Activated gamma-delta T cell (primary cell): ENCODE data around the gene PCNX2.

Experiments
- DNase-seq: peaks from one replicate; lab custom pipeline; 2025; lab: John Stamatoyannopoulos, UW

The PCNX2 gene

GRCh38 chr1:233315718-233316301 lies 20.3 kb upstream of the PCNX2 start:
- DNase-seq: no peak

DNA sequence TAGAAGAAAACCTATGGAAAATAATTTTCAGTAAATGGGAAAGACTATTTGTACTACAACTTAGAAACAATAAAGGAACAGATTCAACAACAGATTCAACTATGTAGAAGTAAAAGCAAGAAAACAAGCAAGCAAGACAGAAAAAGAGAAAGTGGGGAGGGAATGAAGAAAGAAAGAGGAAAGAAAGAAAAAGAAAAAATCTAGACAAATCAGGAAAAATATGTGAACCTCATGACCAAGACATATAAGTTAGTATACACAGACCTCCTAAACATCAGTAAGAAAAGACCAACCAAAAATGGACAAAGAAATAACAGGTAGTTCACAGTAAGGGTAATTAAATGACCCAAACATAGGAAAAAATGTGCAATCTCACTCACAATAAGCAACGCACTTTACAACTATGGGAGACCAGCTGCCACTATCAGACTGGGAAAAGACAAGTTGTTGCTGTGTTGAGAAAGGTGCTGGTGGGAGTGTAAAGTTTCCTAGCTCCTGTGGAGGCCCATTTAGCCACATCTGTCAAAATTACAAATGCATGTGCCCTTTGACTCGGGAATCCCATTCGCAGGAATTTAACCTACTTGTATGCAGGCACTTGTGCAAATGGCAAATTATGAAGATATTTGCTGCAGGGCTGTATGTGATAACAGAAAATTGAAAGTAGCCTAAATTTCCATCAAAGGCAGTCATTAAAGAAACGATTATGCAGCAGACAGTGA lies 18.1 kb upstream of the PCNX2 start:
- no peak for DNase-seq

- no peak for DNase-seq
Measured at GRCh38 chr1:233304489-233305102, 9.1 kb upstream of the PCNX2 start.

DNA sequence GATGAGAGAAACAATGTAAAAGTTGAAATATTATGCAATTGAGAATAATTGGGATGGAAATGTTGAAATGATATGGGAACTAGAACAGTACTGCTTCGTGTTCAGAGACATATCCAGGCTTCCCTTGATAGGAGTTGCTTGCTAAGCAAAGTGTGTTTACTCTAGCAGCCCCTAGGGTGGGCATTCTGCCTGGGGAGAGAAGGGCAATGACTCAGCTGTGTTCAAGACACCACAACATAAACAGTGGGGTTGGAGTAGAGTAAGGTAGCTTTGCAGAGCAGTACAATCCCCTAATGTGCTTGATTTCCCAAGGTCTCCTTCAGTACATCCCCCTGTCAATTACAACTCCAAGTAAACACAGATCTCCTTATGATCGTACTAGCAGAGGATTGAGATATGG lies 4.8 kb upstream of the PCNX2 start:
- no peak for DNase-seq

DNA sequence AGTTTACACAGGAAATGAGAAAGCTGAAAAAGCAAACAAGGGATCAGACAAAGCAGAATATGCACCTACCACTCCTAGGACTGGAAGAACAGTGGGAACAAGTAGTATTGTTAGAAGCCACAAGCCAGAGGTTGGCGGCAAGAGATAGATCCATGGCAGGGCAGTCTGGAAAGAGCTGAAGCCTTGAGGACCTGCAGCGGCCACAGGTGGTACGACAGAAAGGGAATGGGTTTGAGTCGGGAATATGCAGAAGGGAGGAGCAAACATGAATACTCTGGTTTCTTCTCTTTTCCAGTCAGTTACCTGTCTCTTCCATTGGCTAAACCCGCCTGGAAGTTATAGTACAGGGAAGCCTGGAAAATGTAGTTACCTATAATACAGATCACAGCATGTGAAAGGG lies 3.9 kb upstream of the PCNX2 start:
- DNase-seq: no peak

- no peak for DNase-seq
Measured at GRCh38 chr1:233295975-233296322, 424 bp upstream of the PCNX2 start.

DNA sequence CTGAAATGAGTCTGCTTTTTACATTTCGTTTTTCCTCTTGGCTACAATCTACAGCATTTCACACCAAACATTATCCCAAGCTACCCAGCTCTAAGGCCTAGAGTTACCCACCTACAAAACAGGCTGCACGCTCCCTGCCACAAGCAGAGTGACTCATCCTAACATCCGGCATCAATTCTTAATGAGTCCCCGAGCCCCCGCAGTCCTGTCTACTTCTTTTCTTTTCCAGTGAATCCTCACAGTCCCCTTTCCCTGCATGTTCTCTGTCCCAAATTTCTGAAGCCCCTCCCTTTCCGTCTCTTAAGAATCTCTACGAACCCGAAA lies 650 bp downstream of the PCNX2 start:
- DNase-seq: no peak

DNA sequence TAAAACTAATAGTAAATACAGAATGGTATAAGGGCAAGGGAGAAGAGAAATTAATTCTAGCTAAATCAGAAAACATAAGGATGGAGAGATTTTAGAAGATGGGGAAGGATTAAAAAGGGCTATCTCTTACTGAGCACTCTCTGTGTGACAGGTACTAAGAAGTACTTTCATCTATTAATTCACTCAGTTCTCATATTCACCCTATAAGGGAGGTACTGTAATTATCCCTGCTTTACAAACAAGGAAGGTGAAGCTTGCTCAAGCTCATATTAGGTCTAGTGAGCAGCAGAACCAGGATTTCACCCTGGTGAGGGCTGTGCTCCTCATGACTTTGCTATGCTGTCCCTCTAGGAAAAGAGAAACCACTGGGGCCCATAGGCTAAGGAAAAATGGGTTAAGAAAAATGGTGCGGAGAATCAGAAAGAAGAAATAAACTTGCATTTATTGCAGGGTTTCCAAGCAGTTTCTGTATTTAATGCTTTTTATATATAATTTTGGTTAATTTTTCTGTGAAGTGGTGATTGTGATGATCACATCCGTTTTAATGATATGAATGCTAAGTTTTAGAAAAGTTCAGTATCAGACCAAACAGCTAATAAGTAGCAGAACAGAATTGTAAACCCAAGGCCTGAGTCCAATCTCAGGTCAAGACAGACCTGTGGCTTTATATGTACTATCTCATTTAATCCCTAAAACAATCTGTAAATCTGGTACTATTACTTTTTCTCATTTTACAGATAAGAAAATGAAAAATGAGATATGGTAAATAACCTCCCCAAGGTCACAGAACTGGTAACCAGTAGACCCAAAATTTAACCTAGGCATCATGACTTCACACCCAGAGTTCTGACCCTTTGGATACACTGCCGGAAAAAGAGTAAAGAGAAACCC lies 1.7 kb downstream of the PCNX2 start:
- no peak for DNase-seq

DNA sequence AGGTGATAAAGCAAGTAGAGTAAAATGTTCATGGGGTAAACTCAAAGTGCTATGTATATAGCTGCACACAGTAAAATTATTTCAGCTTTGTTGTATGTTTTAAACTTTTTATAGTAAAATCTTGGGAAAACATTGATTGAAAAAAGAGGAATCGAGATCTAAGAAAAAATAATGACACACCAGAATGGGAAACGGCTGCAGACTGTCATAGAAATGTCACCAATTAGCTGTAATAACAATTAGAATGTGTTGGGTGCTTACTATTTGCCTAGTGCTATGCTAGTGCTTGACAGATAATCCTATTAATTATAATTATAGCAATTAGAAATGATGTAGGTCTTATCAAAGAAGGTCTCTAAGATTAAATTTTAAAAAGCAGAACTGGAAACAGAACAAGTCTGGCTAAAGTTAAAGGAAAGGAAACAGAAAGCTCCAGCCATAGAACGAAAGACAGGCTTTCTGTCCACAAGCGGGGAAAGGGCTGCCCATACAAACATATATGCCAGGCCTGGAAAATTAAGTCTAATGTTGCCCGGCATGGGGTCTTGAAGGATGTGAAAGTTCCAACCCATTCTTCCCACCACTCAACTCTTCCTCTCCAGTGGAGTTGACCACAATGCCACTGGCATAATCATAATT lies 5.0 kb downstream of the PCNX2 start:
- DNase-seq: no peak

DNA sequence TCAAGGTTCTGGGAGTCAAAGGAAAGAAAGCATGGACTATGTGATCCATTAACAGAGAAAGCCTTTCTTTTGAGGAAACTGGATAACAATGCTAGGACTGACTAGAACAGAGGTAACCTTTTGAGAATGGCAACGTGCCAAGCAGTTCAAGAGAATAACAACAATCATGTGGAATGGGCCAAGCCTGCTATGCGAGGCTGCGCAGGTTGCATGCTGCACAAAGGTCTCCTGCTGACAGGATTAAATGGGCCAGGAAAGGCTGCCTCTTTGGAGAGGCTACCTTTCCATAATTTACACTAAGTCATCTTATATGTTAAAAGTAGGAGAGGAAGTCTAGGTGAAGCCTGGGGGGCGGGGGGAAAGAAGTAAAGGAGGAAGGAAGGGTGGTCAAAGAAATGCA lies 5.8 kb downstream of the PCNX2 start:
- no peak for DNase-seq

GRCh38 chr1:233282582-233282886 lies 13.0 kb downstream of the PCNX2 start:
- DNase-seq: no peak

DNA sequence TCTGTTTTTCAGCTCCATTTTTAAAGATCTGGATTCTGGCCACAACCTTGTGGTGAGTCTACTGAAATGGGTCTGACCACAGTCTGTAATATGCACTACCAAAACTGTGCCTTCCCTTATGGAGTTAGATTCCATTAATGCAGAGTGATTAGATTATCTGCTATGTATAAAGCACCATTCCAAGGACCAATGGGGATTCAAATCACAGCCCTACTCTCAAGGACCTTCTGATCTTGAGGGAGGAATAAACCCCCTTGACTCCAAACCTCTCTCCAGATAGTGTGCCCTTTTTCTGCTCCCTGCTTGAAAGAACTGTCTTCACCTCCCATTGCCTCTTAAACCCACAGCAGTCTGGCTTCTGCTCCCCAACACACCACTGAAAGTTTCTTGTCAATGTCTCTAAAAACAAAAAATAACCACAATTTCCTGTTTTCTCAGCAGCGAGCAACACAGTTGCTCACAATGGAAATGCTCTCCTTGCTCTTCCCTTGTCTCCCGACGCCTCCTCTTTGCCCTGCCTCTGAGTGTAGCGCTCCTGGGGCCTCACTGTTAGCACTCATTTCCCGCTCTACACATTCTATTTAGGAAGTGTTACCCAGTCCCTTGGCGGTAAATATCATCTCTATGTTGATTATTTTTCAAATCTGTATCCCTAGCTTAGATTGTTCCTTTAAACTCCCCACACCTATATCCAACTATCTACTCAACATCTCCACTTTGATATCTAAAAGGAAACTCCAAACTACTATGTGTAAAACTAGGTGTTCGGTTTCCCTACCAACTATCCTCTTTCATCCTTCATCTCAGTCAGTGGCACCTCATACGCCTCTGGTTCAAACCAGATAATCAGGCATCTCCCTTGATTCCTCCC lies 13.6 kb downstream of the PCNX2 start:
- DNase-seq: no peak

- no peak for DNase-seq
Measured at GRCh38 chr1:233279971-233280370, 15.6 kb downstream of the PCNX2 start.

GRCh38 chr1:233278631-233279030 lies 16.9 kb downstream of the PCNX2 start:
- DNase-seq: no peak

GRCh38 chr1:233277637-233278606 lies 17.6 kb downstream of the PCNX2 start:
- DNase-seq: no peak

DNA sequence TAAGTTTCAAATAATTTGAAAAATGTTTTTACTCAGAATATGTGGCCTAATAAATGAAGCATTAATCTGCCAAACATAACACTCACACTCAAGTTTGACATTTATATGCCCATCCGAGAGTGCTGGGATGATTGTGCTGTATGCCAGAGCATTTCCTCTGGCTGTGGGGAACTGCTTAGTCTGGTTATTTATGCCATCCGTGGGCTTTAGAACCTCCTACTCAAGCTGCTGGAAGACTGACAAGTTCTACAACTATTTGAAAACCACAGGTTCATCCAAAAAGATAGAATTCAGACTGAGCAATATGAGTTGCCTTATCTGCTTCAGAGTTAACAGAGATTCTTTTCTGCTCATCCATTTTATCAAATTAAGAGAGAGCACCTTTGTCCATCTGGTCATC lies 25.9 kb downstream of the PCNX2 start:
- no peak for DNase-seq

- no peak for DNase-seq
Measured at GRCh38 chr1:233268389-233269022, 27.0 kb downstream of the PCNX2 start.

DNA sequence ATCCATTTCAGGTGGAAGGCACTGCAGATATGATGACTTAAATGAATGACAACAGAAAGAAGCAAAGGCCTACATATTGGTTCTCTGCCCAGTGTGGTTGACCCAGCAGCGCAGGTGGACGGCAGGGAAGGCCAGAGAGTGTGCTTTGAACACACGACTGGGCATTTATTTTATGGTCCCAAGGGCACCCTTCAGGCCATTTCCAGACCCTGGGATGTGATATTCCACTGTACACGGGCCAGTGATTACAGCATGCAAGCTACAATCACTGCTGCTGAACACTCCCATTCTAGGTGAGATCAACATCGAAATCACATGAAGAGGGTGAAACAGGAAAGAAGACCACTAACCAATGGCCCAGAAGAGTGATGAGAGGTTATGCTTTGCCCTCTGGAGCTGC lies 33.8 kb downstream of the PCNX2 start:
- DNase-seq: no peak

- DNase-seq: no peak
Measured at GRCh38 chr1:233261206-233261605, 34.3 kb downstream of the PCNX2 start.

DNA sequence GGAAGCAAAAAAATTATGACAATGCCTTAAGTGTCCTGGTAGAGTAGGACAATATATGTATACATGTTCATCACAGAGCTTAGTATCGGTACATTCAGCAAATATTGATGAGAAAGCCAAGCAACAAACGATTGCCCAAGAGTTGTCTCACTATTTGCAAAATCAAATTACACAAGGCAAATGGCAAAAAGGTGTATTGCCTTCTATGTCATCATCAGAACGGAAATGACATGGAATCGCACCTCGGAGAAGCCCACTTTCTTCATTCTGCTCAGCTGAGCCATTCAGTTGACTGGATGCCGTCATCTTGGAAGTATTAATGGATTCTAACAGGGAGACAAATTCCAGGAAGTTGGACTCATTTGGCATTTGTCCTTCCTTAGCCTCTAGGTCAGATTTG lies 37.7 kb downstream of the PCNX2 start:
- no peak for DNase-seq
